Measurements from ENCODE around the gene BANP.

- TF ChIP-seq, protein P1, sequence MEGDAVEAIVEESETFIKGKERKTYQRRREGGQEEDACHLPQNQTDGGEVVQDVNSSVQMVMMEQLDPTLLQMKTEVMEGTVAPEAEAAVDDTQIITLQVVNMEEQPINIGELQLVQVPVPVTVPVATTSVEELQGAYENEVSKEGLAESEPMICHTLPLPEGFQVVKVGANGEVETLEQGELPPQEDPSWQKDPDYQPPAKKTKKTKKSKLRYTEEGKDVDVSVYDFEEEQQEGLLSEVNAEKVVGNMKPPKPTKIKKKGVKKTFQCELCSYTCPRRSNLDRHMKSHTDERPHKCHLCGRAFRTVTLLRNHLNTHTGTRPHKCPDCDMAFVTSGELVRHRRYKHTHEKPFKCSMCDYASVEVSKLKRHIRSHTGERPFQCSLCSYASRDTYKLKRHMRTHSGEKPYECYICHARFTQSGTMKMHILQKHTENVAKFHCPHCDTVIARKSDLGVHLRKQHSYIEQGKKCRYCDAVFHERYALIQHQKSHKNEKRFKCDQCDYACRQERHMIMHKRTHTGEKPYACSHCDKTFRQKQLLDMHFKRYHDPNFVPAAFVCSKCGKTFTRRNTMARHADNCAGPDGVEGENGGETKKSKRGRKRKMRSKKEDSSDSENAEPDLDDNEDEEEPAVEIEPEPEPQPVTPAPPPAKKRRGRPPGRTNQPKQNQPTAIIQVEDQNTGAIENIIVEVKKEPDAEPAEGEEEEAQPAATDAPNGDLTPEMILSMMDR (IDR thresholded peaks at IDR 0.05 in 2 of 3, conservative IDR thresholded peaks at IDR 0.05 in 1 of 3; ENCODE audit: borderline replicate concordance in 1 of 3, insufficient read depth in 1 of 3, low read depth in 2 of 3, low read length in 2 of 3), result no peak
- TF ChIP-seq, protein P2, sequence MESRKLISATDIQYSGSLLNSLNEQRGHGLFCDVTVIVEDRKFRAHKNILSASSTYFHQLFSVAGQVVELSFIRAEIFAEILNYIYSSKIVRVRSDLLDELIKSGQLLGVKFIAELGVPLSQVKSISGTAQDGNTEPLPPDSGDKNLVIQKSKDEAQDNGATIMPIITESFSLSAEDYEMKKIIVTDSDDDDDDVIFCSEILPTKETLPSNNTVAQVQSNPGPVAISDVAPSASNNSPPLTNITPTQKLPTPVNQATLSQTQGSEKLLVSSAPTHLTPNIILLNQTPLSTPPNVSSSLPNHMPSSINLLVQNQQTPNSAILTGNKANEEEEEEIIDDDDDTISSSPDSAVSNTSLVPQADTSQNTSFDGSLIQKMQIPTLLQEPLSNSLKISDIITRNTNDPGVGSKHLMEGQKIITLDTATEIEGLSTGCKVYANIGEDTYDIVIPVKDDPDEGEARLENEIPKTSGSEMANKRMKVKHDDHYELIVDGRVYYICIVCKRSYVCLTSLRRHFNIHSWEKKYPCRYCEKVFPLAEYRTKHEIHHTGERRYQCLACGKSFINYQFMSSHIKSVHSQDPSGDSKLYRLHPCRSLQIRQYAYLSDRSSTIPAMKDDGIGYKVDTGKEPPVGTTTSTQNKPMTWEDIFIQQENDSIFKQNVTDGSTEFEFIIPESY (IDR thresholded peaks at IDR 0.05; ENCODE audit: extremely low read depth, insufficient replicate concordance, low read length), result no peak
- TF ChIP-seq POLR2A (IDR thresholded peaks at IDR 0.05; ENCODE audit: borderline replicate concordance, extremely low read depth, insufficient read depth, insufficient read length), result no peak
- TF ChIP-seq YY1 (IDR thresholded peaks at IDR 0.05; ENCODE audit: extremely low read depth, insufficient replicate concordance, low read depth, low read length), result no peak
- TF ChIP-seq, protein P3, sequence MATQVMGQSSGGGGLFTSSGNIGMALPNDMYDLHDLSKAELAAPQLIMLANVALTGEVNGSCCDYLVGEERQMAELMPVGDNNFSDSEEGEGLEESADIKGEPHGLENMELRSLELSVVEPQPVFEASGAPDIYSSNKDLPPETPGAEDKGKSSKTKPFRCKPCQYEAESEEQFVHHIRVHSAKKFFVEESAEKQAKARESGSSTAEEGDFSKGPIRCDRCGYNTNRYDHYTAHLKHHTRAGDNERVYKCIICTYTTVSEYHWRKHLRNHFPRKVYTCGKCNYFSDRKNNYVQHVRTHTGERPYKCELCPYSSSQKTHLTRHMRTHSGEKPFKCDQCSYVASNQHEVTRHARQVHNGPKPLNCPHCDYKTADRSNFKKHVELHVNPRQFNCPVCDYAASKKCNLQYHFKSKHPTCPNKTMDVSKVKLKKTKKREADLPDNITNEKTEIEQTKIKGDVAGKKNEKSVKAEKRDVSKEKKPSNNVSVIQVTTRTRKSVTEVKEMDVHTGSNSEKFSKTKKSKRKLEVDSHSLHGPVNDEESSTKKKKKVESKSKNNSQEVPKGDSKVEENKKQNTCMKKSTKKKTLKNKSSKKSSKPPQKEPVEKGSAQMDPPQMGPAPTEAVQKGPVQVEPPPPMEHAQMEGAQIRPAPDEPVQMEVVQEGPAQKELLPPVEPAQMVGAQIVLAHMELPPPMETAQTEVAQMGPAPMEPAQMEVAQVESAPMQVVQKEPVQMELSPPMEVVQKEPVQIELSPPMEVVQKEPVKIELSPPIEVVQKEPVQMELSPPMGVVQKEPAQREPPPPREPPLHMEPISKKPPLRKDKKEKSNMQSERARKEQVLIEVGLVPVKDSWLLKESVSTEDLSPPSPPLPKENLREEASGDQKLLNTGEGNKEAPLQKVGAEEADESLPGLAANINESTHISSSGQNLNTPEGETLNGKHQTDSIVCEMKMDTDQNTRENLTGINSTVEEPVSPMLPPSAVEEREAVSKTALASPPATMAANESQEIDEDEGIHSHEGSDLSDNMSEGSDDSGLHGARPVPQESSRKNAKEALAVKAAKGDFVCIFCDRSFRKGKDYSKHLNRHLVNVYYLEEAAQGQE (IDR thresholded peaks at IDR 0.05; ENCODE audit: low read depth), result no peak
- no peak for TF ChIP-seq EGR1 (IDR thresholded peaks at IDR 0.05; ENCODE audit: low read depth)
- no peak for TF ChIP-seq ATF3 (IDR thresholded peaks at IDR 0.05)
- TF ChIP-seq EZH2 (IDR thresholded peaks at IDR 0.05), result no peak
These were observed 127.0 kb downstream of the BANP start for GRCh38 chr16:88078111-88078775.

Data from HCT116 (cell line).